Nephron progenitor cell (in vitro differentiated cells): Measurements from ENCODE around the gene ST6GALNAC1.
A peak's percentile ranks its signal among the peaks of the same experiment; 100 is the strongest.

Experiments
- DNase-seq: peaks from one replicate; pipeline ENCODE4 v3.0.0; 2021
- H3K27ac Mint-ChIP-seq: 2 replicates; pipeline ENCODE4 v1.8.0; 2021; ENCODE audit warnings: mild to moderate bottlenecking, moderate library complexity, mixed read lengths
- H3K27me3 Mint-ChIP-seq: 2 replicates; pipeline ENCODE4 v1.8.0; 2021; ENCODE audit warnings: mild to moderate bottlenecking, low read depth, mixed read lengths; ENCODE audit not compliant: poor library complexity
- H3K36me3 Mint-ChIP-seq: 2 replicates; pipeline ENCODE4 v1.8.0; 2021; ENCODE audit warnings: low read depth, mixed read lengths
- H3K4me1 Mint-ChIP-seq: 2 replicates; pipeline ENCODE4 v1.8.0; 2021; ENCODE audit warnings: mixed read lengths
- H3K4me3 Mint-ChIP-seq: 2 replicates; pipeline ENCODE4 v1.8.0; 2021; ENCODE audit warnings: mild to moderate bottlenecking, moderate library complexity, mixed read lengths
- H3K9me3 Mint-ChIP-seq: 2 replicates; pipeline ENCODE4 v1.8.0; 2021; ENCODE audit warnings: mild to moderate bottlenecking, moderate library complexity, mixed read lengths
- CTCF ChIP-seq: fragments of 200-600 bp; sonication (generic); IDR thresholded peaks from 2 replicates; pipeline ENCODE4 v1.5.0; 2021; ENCODE audit warnings: antibody characterized with exemption

The ST6GALNAC1 gene

GRCh38 chr17:76643553-76644148 lies at the start of gene ST6GALNAC1:
TSS of gene ST6GALNAC1 (minus strand) at chr17:76643757. CDS start at chr17:76643638, 119 bp downstream.
- TF ChIP-seq CTCF, result no peak
- H3K4me1 Mint-ChIP-seq, result peaks cover 37% of the 10 kb centered on the region
- H3K36me3 Mint-ChIP-seq, result peaks cover 5% of the 10 kb centered on the region
- no peak within 1 kb of the TSS for H3K27ac Mint-ChIP-seq
- peaks cover 26% of the 10 kb centered on the region for H3K9me3 Mint-ChIP-seq
- H3K27me3 Mint-ChIP-seq, result peaks cover 22% of the 10 kb centered on the region
- DNase-seq, result no peak
- no peak within 1 kb of the TSS for H3K4me3 Mint-ChIP-seq

GRCh38 chr17:76691379-76692191 lies 48.0 kb upstream of the ST6GALNAC1 start:
- no peak for TF ChIP-seq CTCF
- Mint-ChIP-seq H3K9me3 (no peaks in the 10 kb centered on the region), H3K27ac (no peak overlapping the region), H3K4me1 (peaks cover 60% of the 10 kb centered on the region), H3K4me3 (peak overlapping the region; percentile 12), H3K27me3 (peaks cover 17% of the 10 kb centered on the region), H3K36me3 (no peaks in the 10 kb centered on the region)
- no peak for DNase-seq

GRCh38 chr17:76690596-76691280 lies 47.2 kb upstream of the ST6GALNAC1 start:
- peaks cover 63% of the 10 kb centered on the region for H3K4me1 Mint-ChIP-seq
- no peak overlapping the region for H3K4me3 Mint-ChIP-seq
- H3K9me3 Mint-ChIP-seq, result no peaks in the 10 kb centered on the region
- no peak for DNase-seq
- H3K36me3 Mint-ChIP-seq, result no peaks in the 10 kb centered on the region
- peaks cover 17% of the 10 kb centered on the region for H3K27me3 Mint-ChIP-seq
- no peak overlapping the region for H3K27ac Mint-ChIP-seq
- TF ChIP-seq CTCF, result no peak

- Mint-ChIP-seq H3K27ac (no peak overlapping the region), H3K4me3 (no peak overlapping the region), H3K36me3 (no peaks in the 10 kb centered on the region), H3K4me1 (peaks cover 63% of the 10 kb centered on the region), H3K27me3 (peaks cover 21% of the 10 kb centered on the region), H3K9me3 (no peaks in the 10 kb centered on the region)
- no peak for DNase-seq
- no peak for TF ChIP-seq CTCF
Measured at GRCh38 chr17:76689859-76690258, 46.3 kb upstream of the ST6GALNAC1 start.

- DNase-seq, result no peak
- Mint-ChIP-seq H3K4me1 (peaks cover 69% of the 10 kb centered on the region), H3K36me3 (no peaks in the 10 kb centered on the region), H3K27ac (no peak overlapping the region), H3K4me3 (peak overlapping the region; percentile 7), H3K27me3 (peaks cover 19% of the 10 kb centered on the region), H3K9me3 (no peaks in the 10 kb centered on the region)
- TF ChIP-seq CTCF, result no peak
Measured at GRCh38 chr17:76688165-76688622, 44.6 kb upstream of the ST6GALNAC1 start.
